Putamen (tissue), 1 donor: ENCODE results near the gene OPRL1.

Source experiments
- DNase-seq: peaks from one replicate; pipeline ENCODE4 v3.0.0-alpha.2; 2016; ENCODE audit warnings: low spot score

OPRL1 gene

GRCh38 chr20:64080013-64080812, at the start of gene OPRL1:
Gene OPRL1, plus strand, starts transcription at chr20:64080082. Its CDS starts 12,639 bp downstream, at chr20:64092721.
- DNase-seq: no peak

GRCh38 chr20:64030371-64031134, 49.3 kb upstream of the OPRL1 start:
- no peak for DNase-seq

DNA sequence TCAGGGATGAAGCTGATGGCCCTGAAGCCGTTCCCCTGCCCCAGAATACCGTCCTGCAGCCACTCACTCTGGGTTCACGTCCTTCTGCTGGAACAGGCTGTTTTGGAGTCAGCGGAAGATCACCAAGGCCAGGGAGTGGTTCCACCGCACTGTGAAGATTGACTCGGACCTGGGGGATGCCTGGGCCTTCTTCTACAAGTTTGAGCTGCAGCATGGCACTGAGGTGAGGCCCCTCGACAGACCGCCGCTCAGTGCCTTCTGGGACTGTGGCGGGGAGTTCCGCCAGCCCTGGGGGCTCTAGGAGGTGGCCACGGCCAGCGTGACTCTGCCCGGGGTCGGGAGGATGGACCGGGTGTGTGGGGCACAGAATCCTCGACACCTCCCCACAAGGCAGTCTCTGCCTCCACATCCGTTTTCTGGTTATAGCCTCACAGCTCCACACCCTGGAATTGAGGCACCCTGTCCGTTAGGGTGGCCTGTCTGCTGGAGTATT, 48.0 kb upstream of the OPRL1 start:
- no peak for DNase-seq

GRCh38 chr20:64032706-64033624, 46.9 kb upstream of the OPRL1 start:
- no peak for DNase-seq

- no peak for DNase-seq
These were observed 45.8 kb upstream of the OPRL1 start for GRCh38 chr20:64033981-64034493.

GRCh38 chr20:64035066-64035932, 44.6 kb upstream of the OPRL1 start:
- DNase-seq: no peak

- DNase-seq: no peak
These were observed 43.9 kb upstream of the OPRL1 start, which contains the start of gene C20orf204 for GRCh38 chr20:64035933-64036345. Gene C20orf204, plus strand, starts transcription at chr20:64036182. Its CDS starts 142 bp downstream, at chr20:64036324.

DNA sequence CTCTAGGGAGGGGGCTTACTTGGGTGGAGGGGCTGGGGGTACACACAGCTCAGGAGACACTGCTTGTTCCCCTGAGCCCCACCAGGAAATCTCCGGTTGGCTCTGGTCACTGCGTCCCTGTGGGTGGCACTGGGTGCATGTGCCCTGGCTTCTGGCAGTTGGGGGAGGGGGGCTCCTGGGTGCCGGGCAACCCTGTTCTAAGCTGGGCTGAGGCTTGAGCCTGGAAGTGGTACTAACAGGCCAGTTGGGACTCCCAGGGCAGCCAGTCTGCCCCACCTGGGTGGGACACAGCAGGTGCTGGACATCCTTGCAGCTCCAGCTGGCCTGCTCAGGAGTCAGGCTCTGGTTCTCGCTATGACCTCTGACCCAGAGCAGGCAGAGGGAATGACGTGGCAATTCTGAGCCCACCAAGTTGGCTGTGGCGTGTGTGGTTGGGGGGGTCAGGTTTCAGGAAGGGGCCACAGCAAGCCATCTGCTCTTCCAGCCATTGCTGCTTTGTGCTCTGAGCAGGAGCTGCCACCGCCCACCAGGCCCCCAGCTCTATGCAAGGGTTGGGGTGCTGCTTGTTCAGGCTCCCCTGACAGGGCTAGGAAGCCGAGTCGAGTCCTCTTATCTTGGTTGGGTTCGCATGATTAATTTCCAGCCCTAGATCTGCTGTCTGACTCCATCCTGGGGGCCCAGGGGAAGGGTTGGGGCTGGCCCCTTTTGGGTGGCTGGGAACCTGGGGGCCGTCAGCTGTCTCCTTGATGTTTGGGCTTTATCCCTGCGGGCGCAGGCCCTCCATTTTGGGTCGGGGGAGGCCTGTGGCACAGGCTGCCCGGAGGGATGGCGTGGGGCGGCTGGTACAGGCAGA, 43.3 kb upstream of the OPRL1 start:
- DNase-seq: no peak

GRCh38 chr20:64037199-64037497, 42.7 kb upstream of the OPRL1 start:
- no peak for DNase-seq

- DNase-seq: no peak
These were observed 42.2 kb upstream of the OPRL1 start for GRCh38 chr20:64037498-64038213.

GRCh38 chr20:64038224-64038564, 41.7 kb upstream of the OPRL1 start:
- DNase-seq: no peak

GRCh38 chr20:64038565-64039292, 41.2 kb upstream of the OPRL1 start:
- DNase-seq: no peak

DNA sequence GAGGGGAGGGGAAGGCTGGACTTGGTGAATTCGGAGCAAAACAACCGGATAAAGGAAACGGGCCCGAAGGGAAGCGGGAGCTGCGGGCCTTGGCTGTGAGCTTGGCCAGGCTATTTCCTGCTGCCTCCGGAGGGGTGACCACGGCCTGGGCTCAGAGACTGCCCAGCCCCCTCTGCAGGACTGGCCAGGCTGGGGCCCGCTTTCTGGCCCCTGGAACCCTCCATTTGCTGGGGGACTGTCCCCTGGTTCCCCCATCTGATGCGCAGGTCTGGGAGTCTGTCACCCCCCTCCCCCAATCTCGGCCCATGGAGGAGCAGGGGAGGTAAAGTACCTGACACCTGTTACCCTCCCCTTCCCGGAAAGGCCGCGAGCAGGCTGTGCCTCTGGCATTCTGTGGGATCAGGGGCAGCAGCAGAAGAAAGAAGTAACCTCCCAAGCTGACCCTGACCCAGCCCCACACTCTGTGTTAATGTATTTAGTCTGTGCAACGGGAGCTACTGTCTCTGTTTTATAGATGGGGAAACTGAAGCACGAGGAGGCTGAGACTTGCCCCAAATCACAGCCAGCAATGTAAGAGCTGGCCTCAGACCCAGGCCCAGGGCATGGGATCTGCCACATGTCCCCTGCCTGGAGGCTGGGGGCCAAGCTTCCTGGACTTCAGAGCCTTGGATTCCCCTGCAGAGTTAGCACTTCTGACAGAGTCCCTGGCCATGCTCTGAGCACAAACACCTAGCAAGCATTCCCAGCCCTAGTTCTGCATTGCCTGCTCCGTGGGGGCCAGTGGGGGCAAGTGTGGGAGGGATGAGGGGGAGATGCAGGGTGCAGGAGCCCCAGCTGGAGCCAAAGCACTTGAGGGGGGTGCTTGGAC, 40.4 kb upstream of the OPRL1 start:
- DNase-seq: no peak

DNA sequence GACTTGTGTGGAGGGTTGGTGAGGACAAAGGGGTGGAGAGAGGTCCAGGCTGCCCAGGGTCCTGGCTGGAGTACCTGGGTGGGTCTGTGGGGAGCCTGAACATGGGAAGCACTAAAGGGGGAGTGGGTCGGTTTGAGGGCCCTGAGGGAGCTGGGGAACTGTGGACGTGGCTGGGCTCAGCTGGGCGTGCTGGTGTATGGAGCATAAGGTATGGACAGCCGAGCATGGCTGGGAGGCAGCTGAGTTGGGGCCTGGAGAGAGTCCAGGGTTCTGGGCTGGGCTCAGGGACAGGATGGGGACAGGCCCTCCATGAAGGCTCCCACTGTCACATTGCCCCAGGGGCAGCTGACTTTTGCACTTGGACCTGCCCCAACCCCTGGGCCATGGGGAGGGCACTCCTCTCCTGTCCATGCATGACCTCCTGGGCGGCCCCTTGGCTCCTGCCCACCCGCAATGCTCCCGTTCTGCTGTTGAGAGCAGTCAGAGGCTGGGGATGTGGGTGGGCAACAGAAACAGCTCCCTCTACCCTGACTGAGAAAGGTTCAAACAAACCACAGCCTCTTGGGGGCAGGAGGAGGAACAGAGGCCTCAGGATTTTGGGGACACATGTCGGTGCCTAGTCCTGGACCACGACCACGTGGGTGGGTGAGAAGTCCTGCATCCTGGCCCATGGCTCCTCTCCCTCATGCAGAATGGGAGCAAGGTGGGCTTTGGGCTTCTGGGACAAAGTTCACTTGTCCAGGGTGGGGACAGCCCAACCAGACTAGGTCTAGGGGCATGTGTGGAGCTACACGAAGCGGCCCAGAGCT, 39.4 kb upstream of the OPRL1 start:
- no peak for DNase-seq

GRCh38 chr20:64041040-64041780, 38.7 kb upstream of the OPRL1 start:
- DNase-seq: no peak

GRCh38 chr20:64041781-64042053, 38.2 kb upstream of the OPRL1 start:
- no peak for DNase-seq
